Aorta (tissue), 5 donors: ENCODE data around the gene COBLL1. TPM values are rescaled to one million over a fixed set of nuclear protein-coding genes. Genes with fewer than 3 reads are reported as not detected.

Source experiments
- ATAC-seq: fragments of 200-7000 bp; cut with Tn5 transposase; one replicate; pipeline ENCODE4 v1.9.1; 2022; ENCODE audit warnings: moderate library complexity; ENCODE audit not compliant: low FRiP score
- DNase-seq, 2 donors: peaks; one replicate each; pipeline ENCODE4 v3.0.0-alpha.2; 2020
- H3K27ac ChIP-seq, 2 donors: one replicate each; pipeline ENCODE4 v1.5.1; 2013; ENCODE audit warnings: low read length in 2 of 2, mild to moderate bottlenecking in 2 of 2, moderate library complexity in 2 of 2, control low read depth in 1 of 2, inconsistent platforms in 1 of 2, low read depth in 1 of 2
- H3K27me3 ChIP-seq, 2 donors: one replicate each; pipeline ENCODE4 v1.6.1; 2013; ENCODE audit warnings: control low read depth in 1 of 2, low read length in 1 of 2, mild to moderate bottlenecking in 1 of 2, moderate library complexity in 1 of 2; ENCODE audit not compliant: insufficient read depth in 2 of 2, control insufficient read depth in 1 of 2
- H3K36me3 ChIP-seq, 2 donors: one replicate each; pipeline ENCODE4 v1.6.1; 2013; ENCODE audit warnings: control low read depth in 1 of 2, low read length in 1 of 2, mild to moderate bottlenecking in 1 of 2; ENCODE audit not compliant: insufficient read depth in 2 of 2, control insufficient read depth in 1 of 2
- H3K4me1 ChIP-seq, 2 donors: one replicate each; pipeline ENCODE4 v1.6.1; 2013; ENCODE audit warnings: low read length in 2 of 2, control low read depth in 1 of 2, mild to moderate bottlenecking in 1 of 2, moderate library complexity in 1 of 2; ENCODE audit not compliant: insufficient read depth in 2 of 2, control insufficient read depth in 1 of 2
- H3K4me3 ChIP-seq, 2 donors: one replicate each; pipeline ENCODE4 v1.5.1; 2013; ENCODE audit warnings: low read length in 2 of 2, control low read depth in 1 of 2, mild to moderate bottlenecking in 1 of 2
- H3K9me3 ChIP-seq: one replicate; pipeline ENCODE4 v1.6.1; 2013; ENCODE audit warnings: mild to moderate bottlenecking, low read length; ENCODE audit not compliant: control insufficient read depth
- WGBS, 2 donors: extraction: QIAGEN DNeasy Blood & Tissue Kit; methylation state at CpG; one replicate each; pipeline ENCODE4 v1.1.7; 2013; 5-methylcytosine and 5-hydroxymethylcytosine counted together
- intact Hi-C, 2 donors: fragments of 100-400 bp; cut with DNase I; formaldehyde crosslinking; loops; one replicate each; pipeline versions ENCODE4 v1.14.2 to v1.15.0; 2022
- polyA plus RNA-seq, 2 donors: library from polyadenylated mRNA; stranded (reverse); fragments of 200-250 nt; gene quantifications; one replicate each; pipeline ENCODE4 v1.2.3, GENCODE V29; 2013
- total RNA-seq, 2 donors: library from RNA; stranded (reverse); fragmentation: NEBNext Ultra II Directional; extraction: Animal tissue kit (Norgen Biotek cat#: 25700); gene quantifications; one replicate each; pipeline ENCODE4 v1.2.1, GENCODE V29; 2021
- donor health status: healthy with polysubstance abuse.
- donor health status: Bipolar disorder and iron deficiency.
- donor health status: DM: no; HTN: no; CAD: no.
- donor health status: DM: no; HTN: no; CAD: no.
- donor health status: DM: yes; HTN: yes; CAD: no.

The COBLL1 gene
- total and polyA plus RNA-seq, 4 donors = 20.2 to 101 (median 42.8) TPM

GRCh38 chr2:164846276-164846675, 4.7 kb upstream of the COBLL1 start:
- no peak overlapping the region for H3K27ac ChIP-seq
- H3K9me3 ChIP-seq = no peaks in the 10 kb centered on the region
- H3K4me3 ChIP-seq = no peak overlapping the region
- intact Hi-C loops = no loop called here
- no peak for ATAC-seq
- DNase-seq = no peak
- 94 to 100% methylated on average over 2 of the region's 2 CpGs for WGBS, 2 donors
- H3K36me3 ChIP-seq = no peaks in the 10 kb centered on the region
- no peaks in the 10 kb centered on the region for H3K4me1 ChIP-seq
- H3K27me3 ChIP-seq = no peaks in the 10 kb centered on the region

- H3K4me1 ChIP-seq = peaks cover 0 to 2% of the 10 kb centered on the region in 2 donors
- WGBS, 2 donors = 90 to 91% methylated on average over 1 of the region's 1 CpG
- no peak for DNase-seq
- H3K4me3 ChIP-seq = no peak overlapping the region
- no peak overlapping the region for H3K27ac ChIP-seq
- H3K27me3 ChIP-seq = no peaks in the 10 kb centered on the region
- intact Hi-C loops = loop anchor here (5.0 kb wide), 4 partner anchors 61 to 144 kb away; no protein-coding TSS in a partner anchor
- no peaks in the 10 kb centered on the region for H3K36me3 ChIP-seq
- no peaks in the 10 kb centered on the region for H3K9me3 ChIP-seq
- no peak for ATAC-seq
Observed at GRCh38 chr2:164843346-164843911, 1.8 kb upstream of the COBLL1 start.

DNA sequence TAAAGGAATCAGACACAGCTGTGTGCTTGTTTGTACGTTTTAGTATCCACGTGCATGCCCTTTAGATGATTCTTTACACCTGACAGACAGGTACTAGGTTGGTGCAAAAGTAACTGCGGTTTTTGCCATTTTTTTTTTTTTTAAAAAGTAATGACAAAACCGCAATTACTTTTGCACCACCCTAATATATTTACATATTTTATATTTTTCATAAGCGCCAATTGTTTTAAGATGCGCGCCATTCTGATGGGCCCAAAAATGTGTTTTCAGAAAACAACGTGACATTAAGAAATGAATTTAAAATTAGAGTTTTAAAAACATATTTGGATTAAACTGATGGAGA, 972 bp upstream of the COBLL1 start:
- Histone ChIP-seq H3K4me3 (peak overlapping the region; percentile 76 to 94), H3K4me1 (peaks cover 0 to 2% of the 10 kb centered on the region in 2 donors), H3K27ac (no peak overlapping the region), H3K9me3 (no peaks in the 10 kb centered on the region), H3K27me3 (no peaks in the 10 kb centered on the region), H3K36me3 (no peaks in the 10 kb centered on the region)
- WGBS, 2 donors = 49 to 53% methylated on average over 8 of the region's 8 CpGs
- intact Hi-C loops = loop anchor here (5.0 kb wide), 4 partner anchors 60 to 145 kb away; no protein-coding TSS in a partner anchor
- DNase-seq (no peak), ATAC-seq (no peak)

DNA sequence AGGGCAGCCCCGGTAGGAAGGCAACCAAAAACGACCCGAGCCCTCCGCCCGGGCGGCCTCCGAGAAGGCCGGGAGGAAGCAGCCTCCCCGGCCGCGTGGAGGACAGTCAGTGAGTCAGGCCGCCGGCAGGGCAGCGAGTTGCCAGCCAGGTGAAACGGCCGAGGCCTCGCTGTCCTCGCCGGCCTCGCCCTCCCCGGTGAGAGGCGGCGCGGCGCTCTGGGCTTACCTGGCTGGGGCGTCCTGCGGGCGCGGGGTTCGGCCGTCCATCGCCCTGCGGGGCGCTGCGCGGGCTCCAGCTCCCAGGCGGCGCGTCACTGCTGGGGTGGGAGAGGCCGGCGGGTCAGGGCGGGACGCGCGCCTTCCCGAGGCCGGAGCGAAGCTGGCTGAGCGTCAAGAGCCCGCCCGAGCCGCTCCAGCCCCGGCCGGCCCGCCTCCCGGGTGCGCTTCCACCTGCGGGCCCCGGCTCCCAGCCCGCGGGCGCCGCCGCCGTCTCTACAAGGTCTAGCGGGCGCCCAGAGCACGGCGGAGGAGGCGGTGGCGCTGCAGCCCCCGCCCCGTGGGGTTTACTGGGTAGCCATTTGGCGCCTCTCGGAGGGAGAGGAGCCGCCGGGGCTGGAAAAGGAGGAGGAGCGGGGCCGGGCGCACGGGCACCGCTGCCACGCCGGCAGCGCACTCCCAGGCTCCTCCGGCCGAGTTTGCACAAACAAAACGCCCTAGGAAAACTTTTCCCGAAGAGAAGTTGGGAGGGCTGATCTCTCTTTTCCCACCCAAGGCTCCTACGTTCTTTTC, 499 bp downstream of the COBLL1 start:
- peak overlapping the region; percentile 92 to 97 for H3K27ac ChIP-seq
- ATAC-seq (peak; percentile 90), DNase-seq (peak; percentile 84 to 92)
- peak overlapping the region; percentile 76 to 94 for H3K4me3 ChIP-seq
- intact Hi-C loops = loop anchor here (2.0 to 5.0 kb wide), 6 partner anchors 14 to 146 kb away; no protein-coding TSS in a partner anchor
- no peaks in the 10 kb centered on the region for H3K27me3 ChIP-seq
- H3K36me3 ChIP-seq = no peaks in the 10 kb centered on the region
- H3K9me3 ChIP-seq = no peaks in the 10 kb centered on the region
- 0 to 1% methylated on average over 86 to 90 of the region's 90 CpGs for WGBS, 2 donors
- peaks cover 0 to 2% of the 10 kb centered on the region in 2 donors for H3K4me1 ChIP-seq

DNA sequence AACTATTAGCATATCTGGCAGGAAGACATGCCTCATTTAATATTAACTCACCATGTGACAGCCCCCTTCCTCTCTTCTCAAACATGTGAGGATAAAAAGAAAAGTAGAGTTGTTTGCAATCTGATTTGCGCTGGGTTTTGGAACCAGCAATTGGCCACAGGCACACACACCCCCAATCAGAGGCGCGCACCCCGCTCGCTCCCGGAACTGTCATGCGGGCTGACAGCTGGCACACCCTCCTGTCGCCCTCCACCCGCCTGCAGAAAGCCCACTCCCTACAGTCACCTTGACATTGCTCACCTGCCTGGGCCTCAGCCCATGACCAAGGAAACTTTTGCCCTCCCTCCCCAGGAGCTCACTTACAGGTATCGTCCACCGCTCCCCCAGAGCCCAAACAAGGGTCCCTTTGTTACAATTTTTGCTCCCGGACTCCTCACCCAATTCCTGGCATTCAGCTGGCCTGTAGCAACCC, 1.1 kb downstream of the COBLL1 start:
- no peaks in the 10 kb centered on the region for H3K27me3 ChIP-seq
- 0 to 1% methylated on average over 12 of the region's 12 CpGs for WGBS, 2 donors
- intact Hi-C loops = loop anchor here (2.0 to 5.0 kb wide), 6 partner anchors 14 to 147 kb away; no protein-coding TSS in a partner anchor
- no peaks in the 10 kb centered on the region for H3K9me3 ChIP-seq
- ATAC-seq (peak; percentile 49), DNase-seq (peak; percentile 68 to 82)
- H3K27ac ChIP-seq = peak overlapping the region; percentile 92 to 97
- H3K4me1 ChIP-seq = peaks cover 0 to 2% of the 10 kb centered on the region in 2 donors
- peak overlapping the region; percentile 76 to 94 for H3K4me3 ChIP-seq
- no peaks in the 10 kb centered on the region for H3K36me3 ChIP-seq

DNA sequence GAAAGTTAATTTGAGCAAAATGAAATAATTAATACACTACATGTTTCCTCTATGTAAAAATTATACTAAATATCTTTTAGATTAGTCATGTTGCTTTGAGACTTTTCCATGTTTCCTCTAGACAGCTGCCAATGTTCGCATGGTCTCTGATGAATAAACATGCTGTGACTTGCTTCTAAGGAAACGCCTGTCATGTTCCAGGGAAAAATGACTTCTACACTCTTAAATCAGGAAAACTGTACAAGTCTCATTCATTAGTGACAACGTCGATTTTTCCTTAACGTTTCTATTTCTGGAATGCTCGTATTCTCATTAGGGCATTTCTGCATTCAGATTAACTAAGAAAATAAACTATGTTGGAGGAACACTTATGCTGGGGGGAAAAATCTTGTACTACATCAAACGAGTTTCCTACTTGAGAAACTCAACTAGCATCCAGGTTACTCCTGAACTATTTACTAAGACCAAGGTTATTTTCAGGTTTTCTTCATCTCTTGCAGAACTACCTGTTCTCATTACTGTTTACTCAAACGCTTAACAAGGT, 1.6 kb downstream of the COBLL1 start:
- Histone ChIP-seq H3K27me3 (no peaks in the 10 kb centered on the region), H3K27ac (peak overlapping the region in 1 of 2 donors; percentile 97), H3K36me3 (no peaks in the 10 kb centered on the region), H3K9me3 (no peaks in the 10 kb centered on the region), H3K4me1 (peaks cover 0 to 2% of the 10 kb centered on the region in 2 donors), H3K4me3 (peak overlapping the region; percentile 76 to 94)
- no peak for DNase-seq
- peak; percentile 37 for ATAC-seq
- WGBS, 2 donors = 1% methylated on average over 8 of the region's 8 CpGs
- intact Hi-C loops = loop anchor here (2.0 to 5.0 kb wide), 7 partner anchors 13 to 147 kb away; no protein-coding TSS in a partner anchor

- Histone ChIP-seq H3K9me3 (no peaks in the 10 kb centered on the region), H3K36me3 (no peaks in the 10 kb centered on the region), H3K4me3 (no peak overlapping the region), H3K27ac (no peak overlapping the region), H3K4me1 (peaks cover 0 to 2% of the 10 kb centered on the region in 2 donors), H3K27me3 (no peaks in the 10 kb centered on the region)
- intact Hi-C loops = loop anchor here in 1 of 2 donors (5.0 kb wide), 1 partner anchor 41 kb away; no protein-coding TSS in a partner anchor
- no peak for DNase-seq
- WGBS, 2 donors = 80 to 84% methylated on average over 3 of the region's 3 CpGs
- no peak for ATAC-seq
Observed at GRCh38 chr2:164837807-164838206, 3.8 kb downstream of the COBLL1 start.

DNA sequence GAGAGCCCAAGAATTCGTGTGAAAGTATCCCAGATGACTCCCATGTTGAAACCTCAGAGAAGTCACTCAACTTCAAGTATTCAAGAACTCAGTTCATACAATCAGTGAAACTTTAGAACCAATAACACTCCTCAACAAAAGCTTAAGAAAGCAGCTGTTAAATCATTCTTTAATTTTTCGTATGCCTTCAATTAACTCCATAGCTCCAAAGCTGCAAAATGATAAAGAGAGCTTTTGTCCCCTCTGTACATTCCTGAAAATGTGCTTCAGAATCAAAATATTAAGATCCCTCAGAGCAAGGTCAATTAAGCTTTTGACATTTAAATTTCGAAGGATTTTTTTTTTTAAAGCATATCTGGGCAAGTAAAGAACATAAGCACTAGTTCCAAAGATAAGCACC, 4.7 kb downstream of the COBLL1 start:
- intact Hi-C loops = loop anchor here in 1 of 2 donors (5.0 kb wide), 1 partner anchor 40 kb away; no protein-coding TSS in a partner anchor
- peak overlapping the region in 1 of 2 donors; percentile 24 for H3K4me3 ChIP-seq
- peaks cover 0 to 2% of the 10 kb centered on the region in 2 donors for H3K4me1 ChIP-seq
- no peaks in the 10 kb centered on the region for H3K36me3 ChIP-seq
- no peak for ATAC-seq
- no peaks in the 10 kb centered on the region for H3K9me3 ChIP-seq
- no peak for DNase-seq
- WGBS, 2 donors = 6 to 21% methylated on average over 3 of the region's 3 CpGs
- H3K27ac ChIP-seq = no peak overlapping the region
- H3K27me3 ChIP-seq = no peaks in the 10 kb centered on the region
